ENCODE data around the gene OR2G6. TPM values are rescaled to one million over a fixed set of nuclear protein-coding genes. Genes with fewer than 3 reads are reported as not detected.

OR2G6 gene
- total RNA-seq, result not detected

DNA sequence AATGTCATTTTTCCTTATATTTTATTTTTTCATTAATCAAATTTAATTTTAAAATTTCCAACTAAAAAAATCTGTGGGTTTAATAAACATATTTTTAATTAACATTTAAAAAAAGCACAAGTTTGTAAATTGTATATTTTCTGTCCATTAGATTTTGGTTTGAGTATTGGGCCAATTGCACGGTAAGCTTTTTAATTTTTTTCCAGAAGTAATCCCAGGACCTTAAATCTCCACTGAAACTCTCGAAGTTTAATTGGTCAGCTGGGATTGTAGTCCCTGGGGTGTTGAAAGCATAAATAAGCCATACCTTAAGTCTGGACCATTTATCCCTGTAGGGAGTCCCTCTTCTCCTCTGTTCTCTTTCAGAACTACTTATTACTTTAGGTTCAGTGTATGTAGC is at the start of gene OR2G6:
OR2G6 (plus strand) TSS at position 301 of the 400 bp plus-strand sequence. CDS start 13,574 bp downstream, outside the sequence.

GRCh38 chr1:248473051-248473450 is 34.8 kb upstream of the OR2G6 start, which contains the start of gene OR2T3:
Gene OR2T3, plus strand, starts transcription at chr1:248473351. Its CDS starts 0 bp downstream, at chr1:248473351.

GRCh38 chr1:248488289-248488688 is 19.6 kb upstream of the OR2G6 start, which contains the start of gene OR2T5:
Gene OR2T5, plus strand, starts transcription at chr1:248488589. Its CDS starts 0 bp downstream, at chr1:248488589.

DNA sequence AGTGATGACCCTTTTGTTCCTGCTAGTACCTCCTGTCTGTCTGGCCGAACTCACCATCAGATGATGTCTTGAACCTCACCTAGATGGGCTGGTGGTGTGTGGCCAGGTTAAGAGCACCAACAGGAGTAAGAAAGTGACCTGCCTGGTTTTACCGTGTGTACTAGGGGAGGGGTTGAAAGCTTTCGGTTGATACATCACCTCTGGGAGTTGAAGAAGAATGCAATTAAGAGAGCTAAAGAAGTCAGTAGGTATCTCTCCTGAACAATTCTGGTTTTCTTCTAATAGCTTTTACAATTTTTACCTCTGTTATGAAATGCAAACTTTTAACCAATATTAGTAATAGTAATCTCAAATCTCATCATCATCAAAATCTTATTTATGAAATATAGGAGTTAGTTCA is 54.8 kb downstream of the OR2G6 start, which contains the start of gene OR2T29:
OR2T29 (minus strand) TSS at position 101 of the 400 bp plus-strand sequence. CDS start 3,281 bp downstream, outside the sequence.

GRCh38 chr1:248574657-248575056 is 66.8 kb downstream of the OR2G6 start, which contains the start of gene OR2T34:
Gene OR2T34, minus strand, starts transcription at chr1:248574757. Its CDS starts 0 bp downstream, at chr1:248574757.

Other genes starting within 250 kb of the OR2G6 start
- gene OR2T33, start 230.1 kb upstream of the OR2G6 start, total RNA-seq, result not detected
- gene OR2T12, start 204.6 kb upstream of the OR2G6 start, total RNA-seq, result not detected
- not detected for gene OR2M7, start 183.5 kb upstream of the OR2G6 start, total RNA-seq
- not detected for gene OR14C36, start 159.3 kb upstream of the OR2G6 start, total RNA-seq
- not detected for gene OR2T4, start 146.4 kb upstream of the OR2G6 start, total RNA-seq
- not detected for gene OR2T6, start 132.3 kb upstream of the OR2G6 start, total RNA-seq
- gene OR2T1, start 105.0 kb upstream of the OR2G6 start, total RNA-seq, result not detected
- gene OR2T2, start 62.4 kb upstream of the OR2G6 start, total RNA-seq, result not detected
- gene OR2T3, start 34.7 kb upstream of the OR2G6 start, total RNA-seq, result not detected
- not detected for gene OR2T5, start 19.5 kb upstream of the OR2G6 start, total RNA-seq
- gene OR2T29, start 54.7 kb downstream of the OR2G6 start, total RNA-seq, result not detected
- gene OR2T34, start 66.7 kb downstream of the OR2G6 start, total RNA-seq, result not detected
- gene OR2T10, start 89.6 kb downstream of the OR2G6 start, total RNA-seq, result not detected
- not detected for gene OR2T11, start 127.0 kb downstream of the OR2G6 start, total RNA-seq
- gene OR2T35, start 137.2 kb downstream of the OR2G6 start, total RNA-seq, result not detected
- not detected for gene OR2T27, start 147.5 kb downstream of the OR2G6 start, total RNA-seq
- gene OR14I1, start 194.7 kb downstream of the OR2G6 start, total RNA-seq, result not detected
- not detected for gene LYPD8, start 247.7 kb downstream of the OR2G6 start, total RNA-seq

Measured in camera-type eye (tissue), 1 donor.